ENCODE results near the gene EIF4G1. TPM values are rescaled to one million over a fixed set of nuclear protein-coding genes. Genes with fewer than 3 reads are reported as not detected.

Gene EIF4G1
- total and polyA plus RNA-seq, 2 experiments from 2014 or later: 166 to 275 TPM

DNA sequence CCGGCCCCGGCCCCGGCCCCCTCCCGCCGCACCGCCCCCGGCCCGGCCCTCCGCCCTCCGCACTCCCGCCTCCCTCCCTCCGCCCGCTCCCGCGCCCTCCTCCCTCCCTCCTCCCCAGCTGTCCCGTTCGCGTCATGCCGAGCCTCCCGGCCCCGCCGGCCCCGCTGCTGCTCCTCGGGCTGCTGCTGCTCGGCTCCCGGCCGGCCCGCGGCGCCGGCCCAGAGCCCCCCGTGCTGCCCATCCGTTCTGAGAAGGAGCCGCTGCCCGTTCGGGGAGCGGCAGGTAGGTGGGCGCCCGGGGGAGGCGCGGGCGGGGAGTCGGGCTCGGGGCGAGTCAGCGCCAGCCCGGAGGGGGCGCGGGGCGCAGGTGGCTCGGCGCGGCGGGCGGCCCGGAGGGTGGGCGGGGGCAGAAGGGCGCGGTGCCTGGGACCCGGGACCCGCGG lies 65.8 kb downstream of the EIF4G1 start:
- H3K36me3 ChIP-seq: no peaks in the 10 kb centered on the region
- peak; percentile 51 to 83 for DNase-seq (ENCODE audit: low read depth in 1 of 2, low spot score in 1 of 2)
- peaks cover 14% of the 10 kb centered on the region for H3K27me3 ChIP-seq
- H3K4me1 ChIP-seq (ENCODE audit: low read depth): peaks cover 5% of the 10 kb centered on the region
- no peaks in the 10 kb centered on the region for H3K9me3 ChIP-seq (ENCODE audit: low read depth)
- peak overlapping the region; percentile 61 for H3K4me3 ChIP-seq
- H3K27ac ChIP-seq: no peak overlapping the region
- TF ChIP-seq CTCF (IDR thresholded peaks at IDR 0.05; ENCODE audit: low read depth, low read length): no peak

DNA sequence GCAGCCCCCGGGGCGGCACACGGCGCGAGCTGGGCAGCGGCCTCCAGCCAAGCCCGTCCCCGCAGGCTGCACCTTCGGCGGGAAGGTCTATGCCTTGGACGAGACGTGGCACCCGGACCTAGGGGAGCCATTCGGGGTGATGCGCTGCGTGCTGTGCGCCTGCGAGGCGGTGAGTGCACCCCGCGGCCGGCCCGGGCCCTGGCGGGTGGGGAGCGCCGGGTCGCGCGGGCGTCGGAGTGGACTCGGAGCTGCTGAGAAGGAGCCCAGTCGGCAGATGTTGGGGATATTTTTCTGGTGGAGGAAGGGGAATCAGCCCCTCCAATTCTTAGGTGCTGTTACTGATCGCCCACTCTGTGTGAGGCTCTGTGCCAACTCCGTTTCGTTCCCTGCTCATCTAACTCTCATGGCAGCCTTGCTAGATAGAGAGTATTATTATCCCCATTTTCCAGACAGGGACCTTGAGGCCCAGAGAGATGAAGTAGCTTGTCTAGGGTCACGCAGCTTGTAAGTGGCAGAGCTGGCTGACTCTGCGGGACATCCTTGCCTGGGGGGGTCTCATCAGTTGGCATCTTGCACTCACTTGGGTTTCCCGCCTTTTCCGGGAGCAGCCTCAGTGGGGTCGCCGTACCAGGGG lies 66.3 kb downstream of the EIF4G1 start:
- DNase-seq (ENCODE audit: low read depth in 1 of 2, low spot score in 1 of 2): peak in 1 of 2 donors; percentile 24
- Histone ChIP-seq H3K27ac (no peak overlapping the region), H3K27me3 (peaks cover 14% of the 10 kb centered on the region)

GRCh38 chr3:184381261-184382224 lies 67.1 kb downstream of the EIF4G1 start:
- no peak for TF ChIP-seq CTCF (IDR thresholded peaks at IDR 0.05; ENCODE audit: low read depth, low read length)
- Histone ChIP-seq H3K4me3 (no peak overlapping the region), H3K36me3 (no peaks in the 10 kb centered on the region), H3K9me3 (ENCODE audit: low read depth) (no peaks in the 10 kb centered on the region), H3K27me3 (peaks cover 14% of the 10 kb centered on the region), H3K4me1 (ENCODE audit: low read depth) (peaks cover 5% of the 10 kb centered on the region), H3K27ac (no peak overlapping the region)
- DNase-seq (ENCODE audit: low read depth in 1 of 2, low spot score in 1 of 2): peak in 1 of 2 donors; percentile 37

More for the DNA sequence above, 66.3 kb downstream of the EIF4G1 start:
- Histone ChIP-seq H3K4me1 (ENCODE audit: low read depth) (peaks cover 5% of the 10 kb centered on the region), H3K36me3 (no peaks in the 10 kb centered on the region), H3K9me3 (ENCODE audit: low read depth) (no peaks in the 10 kb centered on the region), H3K4me3 (peak overlapping the region; percentile 61)
- no peak for TF ChIP-seq CTCF (IDR thresholded peaks at IDR 0.05; ENCODE audit: low read depth, low read length)

DNA sequence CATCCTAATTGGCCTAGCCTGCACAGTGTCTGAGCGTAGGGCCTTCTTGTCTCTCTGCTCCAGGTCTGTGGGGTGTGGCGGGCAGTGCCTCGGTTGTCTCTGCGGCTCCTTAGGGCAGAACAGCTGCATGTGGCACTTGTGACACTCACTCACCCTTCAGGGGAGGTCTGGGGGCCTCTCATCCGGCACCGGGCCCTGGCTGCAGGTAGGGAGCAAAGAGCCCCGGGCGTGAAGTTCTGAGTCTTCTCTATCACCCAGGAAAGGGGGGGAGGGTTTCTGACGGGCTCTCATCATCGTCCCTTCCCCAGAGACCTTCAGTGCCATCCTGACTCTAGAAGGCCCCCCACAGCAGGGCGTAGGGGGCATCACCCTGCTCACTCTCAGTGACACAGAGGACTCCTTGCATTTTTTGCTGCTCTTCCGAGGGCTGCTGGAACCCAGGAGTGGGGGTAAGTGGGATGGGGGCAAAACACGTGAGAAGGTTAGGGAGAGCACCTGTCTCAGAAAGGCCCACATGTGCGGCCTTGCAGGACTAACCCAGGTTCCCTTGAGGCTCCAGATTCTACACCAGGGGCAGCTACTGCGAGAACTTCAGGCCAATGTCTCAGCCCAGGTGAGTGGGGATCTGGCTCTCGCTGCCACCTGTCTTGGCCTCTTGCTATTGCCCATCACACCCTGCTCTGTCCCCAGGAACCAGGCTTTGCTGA lies 68.1 kb downstream of the EIF4G1 start:
- Histone ChIP-seq H3K27me3 (peaks cover 14% of the 10 kb centered on the region), H3K27ac (no peak overlapping the region), H3K36me3 (no peaks in the 10 kb centered on the region), H3K4me1 (ENCODE audit: low read depth) (peaks cover 2% of the 10 kb centered on the region), H3K9me3 (ENCODE audit: low read depth) (no peaks in the 10 kb centered on the region), H3K4me3 (no peak overlapping the region)
- DNase-seq (ENCODE audit: low read depth in 1 of 2, low spot score in 1 of 2): no peak
- TF ChIP-seq CTCF (IDR thresholded peaks at IDR 0.05; ENCODE audit: low read depth, low read length): no peak

DNA sequence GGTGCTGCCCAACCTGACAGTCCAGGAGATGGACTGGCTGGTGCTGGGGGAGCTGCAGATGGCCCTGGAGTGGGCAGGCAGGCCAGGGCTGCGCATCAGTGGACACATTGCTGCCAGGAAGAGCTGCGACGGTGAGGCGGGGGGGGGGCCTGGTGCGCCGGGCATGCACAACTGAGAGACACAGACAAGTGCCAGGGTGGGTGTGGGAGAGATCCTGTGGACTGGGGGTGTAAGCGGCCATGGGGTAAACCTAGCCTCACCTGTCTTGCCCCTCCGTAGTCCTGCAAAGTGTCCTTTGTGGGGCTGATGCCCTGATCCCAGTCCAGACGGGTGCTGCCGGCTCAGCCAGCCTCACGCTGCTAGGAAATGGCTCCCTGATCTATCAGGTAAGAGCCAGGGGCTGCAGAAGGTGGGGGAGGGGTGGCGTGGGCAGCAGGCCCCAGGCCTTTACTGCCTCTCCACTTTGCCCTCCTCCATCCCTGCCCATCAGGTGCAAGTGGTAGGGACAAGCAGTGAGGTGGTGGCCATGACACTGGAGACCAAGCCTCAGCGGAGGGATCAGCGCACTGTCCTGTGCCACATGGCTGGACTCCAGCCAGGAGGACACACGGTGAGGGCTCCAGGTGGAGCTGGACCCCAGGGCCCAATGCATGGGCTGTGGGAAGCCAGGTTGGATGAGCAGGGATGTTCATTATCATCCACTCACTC lies 68.8 kb downstream of the EIF4G1 start:
- no peak for DNase-seq (ENCODE audit: low read depth in 1 of 2, low spot score in 1 of 2)
- Histone ChIP-seq H3K27me3 (peaks cover 14% of the 10 kb centered on the region), H3K4me1 (ENCODE audit: low read depth) (no peaks in the 10 kb centered on the region), H3K9me3 (ENCODE audit: low read depth) (no peaks in the 10 kb centered on the region), H3K27ac (no peak overlapping the region), H3K4me3 (no peak overlapping the region), H3K36me3 (no peaks in the 10 kb centered on the region)
- TF ChIP-seq CTCF (IDR thresholded peaks at IDR 0.05; ENCODE audit: low read depth, low read length): no peak
